Activated T-cell treated with anti-CD3 and anti-CD28 coated beads, Interleukin-2, amount 50 U/mL, for 24 hours (primary cell): ENCODE measurements around the gene TXNL4B.
"Not testable (repeated sequence)": the region's sequence is repeated elsewhere in the genome, so short reads cannot be mapped to it uniquely, and the experiment has no call there.

Source experiments
- DNase-seq: peaks from one replicate; pipeline ENCODE4 v3.0.0-alpha.2; 2020
- H3K27ac Mint-ChIP-seq: 2 replicates; pipeline ENCODE4 v1.8.0; 2020; ENCODE audit warnings: mild to moderate bottlenecking, mixed read lengths
- H3K27me3 Mint-ChIP-seq: 2 replicates; pipeline ENCODE4 v1.8.0; 2020; ENCODE audit warnings: mixed read lengths
- H3K36me3 Mint-ChIP-seq: 2 replicates; pipeline ENCODE4 v1.8.0; 2020; ENCODE audit warnings: low read depth, mixed read lengths
- H3K4me1 Mint-ChIP-seq: 2 replicates; pipeline ENCODE4 v1.8.0; 2020; ENCODE audit warnings: low read depth, mixed read lengths
- H3K4me3 Mint-ChIP-seq: 2 replicates; pipeline ENCODE4 v1.8.0; 2020; ENCODE audit warnings: mild to moderate bottlenecking, moderate library complexity, mixed read lengths
- H3K9me3 Mint-ChIP-seq: 2 replicates; pipeline ENCODE4 v1.8.0; 2020; ENCODE audit warnings: mixed read lengths

TXNL4B gene

DNA sequence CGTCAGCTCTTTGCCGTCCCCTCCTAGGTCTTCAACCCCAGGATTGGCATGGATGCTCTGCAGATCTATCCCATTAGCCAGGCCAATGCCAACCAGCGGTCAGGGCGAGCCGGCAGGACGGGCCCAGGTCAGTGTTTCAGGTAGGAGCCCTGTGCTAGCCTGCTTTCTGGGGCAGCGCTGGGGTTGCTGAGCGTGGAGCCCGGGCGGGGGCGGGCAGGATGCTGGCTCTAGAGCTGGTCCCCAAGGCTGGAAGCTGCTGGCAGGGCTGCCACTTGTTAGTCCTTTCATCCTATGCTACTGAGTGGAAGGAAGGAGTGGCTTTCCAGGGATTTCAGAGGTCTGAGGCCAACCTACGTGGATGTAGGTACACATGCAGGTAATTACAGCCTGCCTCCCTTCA, 12.6 kb upstream of the TXNL4B start:
- no peak for DNase-seq
- H3K36me3 Mint-ChIP-seq: peaks cover 100% of the 10 kb centered on the region
- no peak overlapping the region for H3K27ac Mint-ChIP-seq
- no peaks in the 10 kb centered on the region for H3K27me3 Mint-ChIP-seq
- H3K9me3 Mint-ChIP-seq: no peaks in the 10 kb centered on the region
- no peak overlapping the region for H3K4me3 Mint-ChIP-seq
- no peaks in the 10 kb centered on the region for H3K4me1 Mint-ChIP-seq

- DNase-seq: no peak
- no peak overlapping the region for H3K27ac Mint-ChIP-seq
- peaks cover 100% of the 10 kb centered on the region for H3K36me3 Mint-ChIP-seq
- no peaks in the 10 kb centered on the region for H3K9me3 Mint-ChIP-seq
- no peak overlapping the region for H3K4me3 Mint-ChIP-seq
- no peaks in the 10 kb centered on the region for H3K4me1 Mint-ChIP-seq
- no peaks in the 10 kb centered on the region for H3K27me3 Mint-ChIP-seq
These were observed 11.5 kb upstream of the TXNL4B start for GRCh38 chr16:72104905-72105304.

- Mint-ChIP-seq H3K4me3 (no peak overlapping the region), H3K27ac (no peak overlapping the region), H3K9me3 (no peaks in the 10 kb centered on the region), H3K27me3 (no peaks in the 10 kb centered on the region), H3K4me1 (peaks cover 7% of the 10 kb centered on the region), H3K36me3 (peaks cover 100% of the 10 kb centered on the region)
- no peak for DNase-seq
These were observed 7.8 kb upstream of the TXNL4B start for GRCh38 chr16:72101195-72101594.

- Mint-ChIP-seq H3K4me1 (peaks cover 23% of the 10 kb centered on the region), H3K36me3 (peaks cover 89% of the 10 kb centered on the region), H3K27me3 (no peaks in the 10 kb centered on the region), H3K4me3 (no peak overlapping the region), H3K9me3 (no peaks in the 10 kb centered on the region), H3K27ac (no peak overlapping the region)
- peak; percentile 41 for DNase-seq
These were observed 6.0 kb upstream of the TXNL4B start for GRCh38 chr16:72099377-72099818.

DNA sequence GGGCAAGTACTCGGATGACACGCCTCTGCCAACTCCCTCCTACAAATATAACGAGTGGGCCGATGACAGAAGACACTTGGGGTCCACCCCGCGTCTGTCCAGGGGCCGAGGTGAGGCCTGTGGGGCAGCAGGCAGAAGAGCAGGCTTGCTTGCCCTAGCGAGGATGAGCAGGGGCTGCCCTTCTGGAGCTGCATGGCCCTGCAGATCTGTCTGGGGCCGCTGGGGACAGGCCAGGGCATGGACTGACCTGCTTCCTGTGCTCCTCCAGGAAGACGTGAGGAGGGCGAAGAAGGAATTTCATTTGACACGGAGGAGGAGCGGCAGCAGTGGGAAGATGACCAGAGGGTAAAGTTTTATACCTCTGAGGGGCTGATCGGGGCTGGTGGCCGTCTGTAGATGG, 5.5 kb upstream of the TXNL4B start:
- H3K36me3 Mint-ChIP-seq: peaks cover 89% of the 10 kb centered on the region
- no peaks in the 10 kb centered on the region for H3K27me3 Mint-ChIP-seq
- H3K27ac Mint-ChIP-seq: no peak overlapping the region
- no peak for DNase-seq
- H3K4me1 Mint-ChIP-seq: peaks cover 23% of the 10 kb centered on the region
- no peak overlapping the region for H3K4me3 Mint-ChIP-seq
- H3K9me3 Mint-ChIP-seq: no peaks in the 10 kb centered on the region

DNA sequence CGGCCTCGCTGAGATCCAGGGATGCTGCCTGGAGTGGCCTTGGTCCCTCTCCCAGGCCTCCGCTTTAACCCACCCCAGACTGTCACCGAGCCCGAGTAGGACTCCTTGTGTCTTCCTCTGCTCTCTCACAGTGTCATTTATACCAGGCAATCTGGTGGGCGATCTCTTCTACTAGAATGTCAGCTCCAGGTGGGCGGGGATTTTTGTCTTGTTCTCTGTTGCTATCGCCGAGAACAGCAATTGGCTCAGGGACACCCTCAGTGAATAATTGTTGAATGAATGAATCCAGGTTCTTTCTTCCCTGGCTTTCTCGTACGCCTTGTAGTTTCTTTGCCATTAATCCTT, 818 bp upstream of the TXNL4B start:
- H3K4me1 Mint-ChIP-seq: peaks cover 46% of the 10 kb centered on the region
- no peak for DNase-seq
- H3K9me3 Mint-ChIP-seq: no peaks in the 10 kb centered on the region
- peaks cover 83% of the 10 kb centered on the region for H3K36me3 Mint-ChIP-seq
- no peaks in the 10 kb centered on the region for H3K27me3 Mint-ChIP-seq
- H3K4me3 Mint-ChIP-seq: peak overlapping the region; percentile 97
- H3K27ac Mint-ChIP-seq: peak overlapping the region; percentile 98

DNA sequence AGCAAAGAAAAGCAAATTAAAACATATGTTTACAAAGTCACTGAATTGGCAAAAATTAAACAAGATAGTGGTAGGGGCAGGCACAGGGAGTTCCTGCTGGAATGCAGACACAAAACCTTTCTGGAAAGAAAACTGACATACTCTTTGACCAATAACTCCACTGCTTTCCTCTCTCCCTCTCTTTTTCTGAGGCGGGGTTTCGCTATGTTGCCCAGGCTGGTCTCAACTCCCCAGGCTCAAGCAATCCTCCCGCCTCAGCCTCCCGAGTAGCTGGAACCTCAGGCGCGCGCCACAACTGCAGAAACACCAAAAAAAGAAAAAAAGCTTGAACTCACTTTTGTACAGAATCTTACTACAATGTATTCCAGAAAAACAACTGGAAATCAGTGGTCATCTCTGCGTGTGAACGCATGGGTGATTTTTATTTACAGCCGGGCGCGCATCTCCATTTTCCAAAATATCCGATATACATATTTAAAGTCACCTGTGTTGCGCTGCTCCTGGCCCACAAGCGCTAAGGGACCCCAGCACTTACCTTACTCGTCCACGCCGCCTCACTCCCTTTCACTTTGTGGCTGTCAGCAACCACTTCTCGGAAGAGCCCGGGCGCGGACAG, 480 bp downstream of the TXNL4B start:
- Mint-ChIP-seq H3K36me3 (peaks cover 83% of the 10 kb centered on the region), H3K27me3 (no peaks in the 10 kb centered on the region), H3K27ac (peak overlapping the region; percentile 98), H3K9me3 (no peaks in the 10 kb centered on the region), H3K4me3 (peak overlapping the region; percentile 97), H3K4me1 (peaks cover 46% of the 10 kb centered on the region)
- DNase-seq: no peak

DNA sequence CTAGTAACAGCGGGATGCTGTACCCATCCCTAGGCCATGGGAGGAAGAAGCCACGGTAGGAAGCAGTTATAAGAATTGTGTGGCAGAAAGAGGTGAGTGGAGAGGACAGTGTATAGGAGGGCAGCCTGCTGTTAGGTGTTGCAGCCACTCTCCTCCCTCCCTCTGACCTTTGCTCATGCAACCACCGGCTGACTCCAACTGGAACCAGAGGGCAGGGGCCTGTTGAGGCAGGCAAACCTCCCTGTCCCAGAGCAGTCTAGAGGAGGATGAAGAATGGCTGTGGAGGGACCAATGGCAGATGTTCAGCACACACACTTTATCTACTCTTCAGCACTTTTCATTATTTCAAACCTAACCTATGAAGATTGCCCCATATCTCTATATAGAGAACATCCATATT, 2.2 kb downstream of the TXNL4B start:
- Mint-ChIP-seq H3K4me3 (peak overlapping the region; percentile 97), H3K27me3 (no peaks in the 10 kb centered on the region), H3K36me3 (peaks cover 83% of the 10 kb centered on the region), H3K27ac (peak overlapping the region; percentile 65), H3K4me1 (peaks cover 39% of the 10 kb centered on the region), H3K9me3 (no peaks in the 10 kb centered on the region)
- no peak for DNase-seq

DNA sequence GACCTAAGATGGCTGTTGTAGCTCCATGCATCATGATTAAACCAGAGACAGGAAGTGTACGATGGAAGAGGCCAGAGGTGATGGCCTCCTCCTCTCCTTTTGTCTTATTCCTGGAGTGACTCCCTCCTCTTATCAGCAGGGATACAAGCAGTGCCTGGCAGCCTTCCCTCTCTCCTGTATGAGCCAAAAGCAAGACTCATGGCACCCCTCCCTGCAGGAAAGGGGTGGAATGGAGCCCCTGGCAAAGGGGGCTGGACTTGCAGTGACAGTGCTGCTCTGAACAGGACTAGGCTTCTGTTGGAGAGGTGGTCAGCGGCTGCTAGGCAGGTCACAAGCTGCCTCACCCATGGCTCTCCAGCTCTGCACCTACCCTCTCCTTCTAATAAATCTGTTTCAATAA, 8.4 kb downstream of the TXNL4B start:
- Mint-ChIP-seq H3K27ac (no peak overlapping the region), H3K27me3 (no peaks in the 10 kb centered on the region), H3K4me1 (no peaks in the 10 kb centered on the region), H3K36me3 (peaks cover 67% of the 10 kb centered on the region), H3K4me3 (no peak overlapping the region), H3K9me3 (peaks cover 9% of the 10 kb centered on the region)
- DNase-seq: no peak

DNA sequence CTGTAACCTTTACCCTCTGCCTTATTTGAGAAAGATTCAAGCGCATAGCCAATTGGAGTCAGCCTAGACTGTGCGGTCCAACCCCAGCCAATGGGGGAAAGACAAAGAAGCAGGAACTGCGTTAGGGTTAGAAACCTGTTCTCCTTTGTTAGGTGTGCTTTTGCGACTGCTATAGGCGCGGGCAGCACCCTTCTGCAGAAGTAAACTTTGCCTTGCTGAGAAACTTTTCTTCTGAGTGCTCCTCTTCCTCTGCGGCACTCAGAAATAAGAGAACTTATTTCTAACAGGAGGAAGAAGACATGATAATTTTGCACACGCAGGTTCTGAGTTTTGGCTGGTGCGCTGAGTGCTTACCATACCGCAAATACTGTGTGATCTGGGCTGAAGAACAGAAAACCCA, 9.0 kb downstream of the TXNL4B start:
- Mint-ChIP-seq H3K4me3 (no peak overlapping the region), H3K27ac (no peak overlapping the region), H3K36me3 (peaks cover 62% of the 10 kb centered on the region), H3K4me1 (no peaks in the 10 kb centered on the region), H3K27me3 (no peaks in the 10 kb centered on the region), H3K9me3 (peaks cover 9% of the 10 kb centered on the region)
- DNase-seq: no peak

DNA sequence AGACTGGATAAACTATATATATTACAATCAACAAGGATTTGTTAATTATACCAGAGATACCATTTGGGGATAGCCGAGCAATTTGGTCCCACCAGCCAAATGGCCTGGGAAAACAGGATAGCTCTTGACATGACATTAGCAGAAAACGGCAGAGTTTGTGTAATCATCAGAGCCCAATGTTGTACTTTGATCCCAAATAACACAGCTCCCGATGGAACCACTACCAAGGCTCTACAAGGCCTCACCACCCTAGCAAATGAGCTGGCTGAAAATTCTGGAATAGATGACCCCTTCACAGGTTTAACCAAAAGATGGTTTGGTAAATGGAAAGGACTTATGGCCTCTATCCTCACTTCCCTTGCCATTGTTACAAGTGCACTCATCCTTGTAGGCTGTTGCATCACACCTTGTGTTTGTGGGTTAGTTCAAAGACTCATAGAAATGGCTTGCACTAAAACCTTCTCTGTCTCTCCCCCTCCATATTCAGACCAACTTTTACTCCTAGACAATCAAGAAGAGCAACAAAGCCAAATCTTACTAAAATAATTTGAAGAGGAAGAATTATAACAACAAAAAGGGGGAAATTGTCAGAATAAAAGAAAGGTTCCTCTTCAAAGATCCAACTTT, 9.5 kb downstream of the TXNL4B start:
- Mint-ChIP-seq H3K36me3 (peaks cover 56% of the 10 kb centered on the region), H3K27me3 (no peaks in the 10 kb centered on the region), H3K9me3 (peaks cover 9% of the 10 kb centered on the region), H3K27ac (no peak overlapping the region), H3K4me1 (no peaks in the 10 kb centered on the region), H3K4me3 (no peak overlapping the region)
- no peak for DNase-seq

GRCh38 chr16:72076991-72077706, 16.3 kb downstream of the TXNL4B start:
- not testable (repeated sequence) for H3K9me3 Mint-ChIP-seq, H3K4me1 Mint-ChIP-seq, H3K4me3 Mint-ChIP-seq, DNase-seq, H3K27me3 Mint-ChIP-seq, H3K27ac Mint-ChIP-seq
- H3K36me3 Mint-ChIP-seq: peaks cover 10% of the 10 kb centered on the region

GRCh38 chr16:72075067-72075466, 18.4 kb downstream of the TXNL4B start:
- H3K9me3 Mint-ChIP-seq, H3K4me3 Mint-ChIP-seq, H3K27me3 Mint-ChIP-seq, H3K4me1 Mint-ChIP-seq, DNase-seq, H3K27ac Mint-ChIP-seq: not testable (repeated sequence)
- H3K36me3 Mint-ChIP-seq: peaks cover 10% of the 10 kb centered on the region

DNA sequence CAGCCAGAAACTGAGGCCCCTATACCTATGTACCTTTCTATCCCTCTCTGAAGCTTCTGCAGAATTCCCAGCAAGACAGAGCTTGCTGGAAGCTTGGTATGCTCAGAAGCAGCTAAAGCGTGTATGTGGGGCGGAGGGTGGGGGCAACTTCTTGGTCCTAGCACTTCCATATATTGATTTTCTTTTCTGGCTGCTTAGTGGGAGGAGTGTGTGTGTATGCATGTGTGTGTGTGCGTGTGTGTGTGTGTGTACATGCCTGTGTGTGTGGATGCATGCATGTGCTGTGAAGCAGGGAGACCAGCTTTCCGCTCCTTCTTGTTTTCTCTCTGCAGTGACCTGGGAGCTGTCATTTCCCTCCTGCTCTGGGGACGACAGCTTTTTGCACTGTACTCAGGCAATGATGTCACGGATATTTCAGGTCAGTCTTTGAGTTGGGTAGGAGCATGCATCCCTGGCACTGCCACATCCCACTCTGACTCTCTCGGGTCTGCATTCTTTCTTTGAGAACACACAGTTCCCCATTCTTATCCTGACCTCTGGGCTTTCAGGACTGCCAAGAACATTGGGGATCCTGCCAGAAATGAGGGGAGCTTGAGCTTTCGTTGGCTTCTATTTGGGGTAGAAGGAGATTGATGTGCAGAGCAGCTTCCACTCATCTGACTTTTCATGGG, 19.7 kb downstream of the TXNL4B start:
- peaks cover 10% of the 10 kb centered on the region for H3K36me3 Mint-ChIP-seq
- no peaks in the 10 kb centered on the region for H3K4me1 Mint-ChIP-seq
- H3K4me3 Mint-ChIP-seq: no peak overlapping the region
- H3K27me3 Mint-ChIP-seq: no peaks in the 10 kb centered on the region
- no peak overlapping the region for H3K27ac Mint-ChIP-seq
- no peak for DNase-seq
- no peaks in the 10 kb centered on the region for H3K9me3 Mint-ChIP-seq
